ENCODE results near the gene SFXN2. TPM values are rescaled to one million over a fixed set of nuclear protein-coding genes. Genes with fewer than 3 reads are reported as not detected.

Gene SFXN2
- total RNA-seq, 1 experiment from 2014 or later = 12.9 TPM

DNA sequence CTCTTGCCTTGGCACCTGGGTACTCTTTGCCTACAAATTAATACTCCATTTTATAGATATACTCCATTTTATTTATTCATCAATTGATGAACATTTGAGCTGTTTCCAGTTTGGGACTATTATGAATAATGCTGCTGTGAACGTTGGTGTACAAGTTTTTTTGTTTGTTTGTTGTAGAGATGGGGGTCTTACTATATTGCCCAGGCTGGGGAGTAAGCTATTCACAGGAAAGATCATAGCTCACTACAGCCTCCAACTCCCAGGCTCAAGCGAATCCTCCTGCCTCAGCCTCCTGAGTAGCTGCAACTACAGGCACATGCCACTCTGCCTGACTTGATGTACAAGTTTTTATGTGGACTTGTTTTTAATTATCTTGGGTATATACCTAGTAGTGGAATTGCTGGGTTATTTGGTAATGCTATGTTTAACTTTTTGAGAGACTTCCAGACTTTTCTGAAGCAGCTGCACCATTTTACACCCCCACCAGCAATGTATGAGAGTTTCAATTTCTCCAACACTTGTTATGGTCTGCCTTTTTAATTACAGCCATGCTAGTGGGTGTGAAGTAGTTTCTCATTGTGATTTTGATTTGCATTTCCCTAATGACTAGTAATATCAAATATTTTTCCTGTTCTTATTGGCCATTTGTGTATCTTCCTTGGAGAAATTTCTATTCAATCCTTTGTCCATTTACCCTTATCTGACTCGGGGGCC is 45.2 kb downstream of the SFXN2 start:
- no peaks in the 10 kb centered on the region for H3K27me3 Mint-ChIP-seq (ENCODE audit: insufficient read depth, unreplicated experiment)
- no peak overlapping the region for H3K4me3 Mint-ChIP-seq (ENCODE audit: unreplicated experiment)
- H3K4me1 Mint-ChIP-seq (ENCODE audit: insufficient read depth, unreplicated experiment) = peaks cover 2% of the 10 kb centered on the region
- no peak overlapping the region for H3K27ac Mint-ChIP-seq (ENCODE audit: low read depth, unreplicated experiment)
- H3K9me3 Mint-ChIP-seq (ENCODE audit: unreplicated experiment) = no peaks in the 10 kb centered on the region
- ChIA-PET POLR2A (interaction anchor here (0.5 to 2.5 kb wide), 2 partner anchors 10 to 263 kb away, joined by 3 to 9 read pairs; no protein-coding TSS in a partner anchor), CTCF (interaction anchor here (1.0 kb wide), 1 partner anchor 18 kb away, joined by 3 read pairs; no protein-coding TSS in a partner anchor)
- no TSS peak for BruUV-seq (replicated peaks)
- no peak for DNase-seq (ENCODE audit: unreplicated experiment)
- intact Hi-C loops (cut with micrococcal nuclease) = no loop called here
- H3K36me3 Mint-ChIP-seq (ENCODE audit: insufficient read depth, unreplicated experiment) = peaks cover 25% of the 10 kb centered on the region
- TF ChIP-seq, protein P1, sequence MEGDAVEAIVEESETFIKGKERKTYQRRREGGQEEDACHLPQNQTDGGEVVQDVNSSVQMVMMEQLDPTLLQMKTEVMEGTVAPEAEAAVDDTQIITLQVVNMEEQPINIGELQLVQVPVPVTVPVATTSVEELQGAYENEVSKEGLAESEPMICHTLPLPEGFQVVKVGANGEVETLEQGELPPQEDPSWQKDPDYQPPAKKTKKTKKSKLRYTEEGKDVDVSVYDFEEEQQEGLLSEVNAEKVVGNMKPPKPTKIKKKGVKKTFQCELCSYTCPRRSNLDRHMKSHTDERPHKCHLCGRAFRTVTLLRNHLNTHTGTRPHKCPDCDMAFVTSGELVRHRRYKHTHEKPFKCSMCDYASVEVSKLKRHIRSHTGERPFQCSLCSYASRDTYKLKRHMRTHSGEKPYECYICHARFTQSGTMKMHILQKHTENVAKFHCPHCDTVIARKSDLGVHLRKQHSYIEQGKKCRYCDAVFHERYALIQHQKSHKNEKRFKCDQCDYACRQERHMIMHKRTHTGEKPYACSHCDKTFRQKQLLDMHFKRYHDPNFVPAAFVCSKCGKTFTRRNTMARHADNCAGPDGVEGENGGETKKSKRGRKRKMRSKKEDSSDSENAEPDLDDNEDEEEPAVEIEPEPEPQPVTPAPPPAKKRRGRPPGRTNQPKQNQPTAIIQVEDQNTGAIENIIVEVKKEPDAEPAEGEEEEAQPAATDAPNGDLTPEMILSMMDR (IDR thresholded peaks at IDR 0.05; ENCODE audit: unreplicated experiment) = no peak

DNA sequence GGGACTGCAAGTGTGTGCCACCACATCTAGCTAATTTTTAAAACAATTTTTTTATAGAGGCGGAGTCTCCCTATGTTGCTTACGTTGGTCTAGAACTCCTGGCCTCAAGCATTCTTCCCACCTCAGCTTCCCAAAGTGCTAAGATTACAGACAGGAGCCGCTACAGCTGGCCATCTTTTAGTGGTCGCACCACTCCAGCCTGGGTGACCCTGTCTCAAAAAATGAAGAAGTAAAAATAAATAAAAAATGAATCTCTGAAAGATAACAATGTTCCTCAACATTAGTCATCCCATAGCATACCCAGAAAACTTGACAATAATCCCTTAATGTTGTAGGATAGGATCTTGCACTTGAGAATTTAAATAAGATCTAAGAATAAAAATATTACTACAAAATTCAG is 47.5 kb downstream of the SFXN2 start:
- TF ChIP-seq, protein P1 (IDR thresholded peaks at IDR 0.05; ENCODE audit: unreplicated experiment) = no peak

DNA sequence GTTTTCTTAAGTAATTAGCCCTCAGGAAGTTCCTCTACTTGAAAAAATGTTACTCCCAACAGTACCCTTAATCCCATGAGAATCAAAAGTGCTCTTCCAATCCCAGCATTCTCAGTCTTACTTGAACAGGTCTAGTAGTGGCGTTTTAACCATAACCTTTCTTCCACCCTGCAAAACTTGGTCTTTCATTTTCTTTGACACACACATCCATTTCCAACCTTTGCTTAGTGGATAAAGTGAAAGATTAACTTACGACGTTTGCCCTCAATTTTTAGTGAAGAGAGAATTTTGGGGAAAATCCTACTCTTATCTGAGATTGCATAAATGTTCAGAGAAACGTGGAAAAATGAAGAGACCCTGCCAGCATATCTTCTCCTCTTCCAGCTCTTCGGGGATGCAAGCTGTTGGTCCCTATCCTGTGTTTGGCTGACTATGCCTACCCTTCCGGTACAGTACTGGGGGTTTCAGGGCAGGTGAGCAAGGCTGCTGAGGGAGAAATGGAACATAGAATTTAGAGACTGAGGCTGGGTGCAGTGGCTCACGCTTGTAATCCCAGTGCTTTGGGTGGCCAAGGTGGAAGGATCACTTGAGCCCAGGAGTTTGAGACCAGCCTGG is 48.1 kb downstream of the SFXN2 start:
- intact Hi-C loops (cut with micrococcal nuclease) = no loop called here
- ChIA-PET CTCF (interaction anchor here (0.5 to 6.9 kb wide), 4 partner anchors 9 to 109 kb away, joined by 3 to 71 read pairs (median 4); no protein-coding TSS in a partner anchor), POLR2A (interaction anchor here (0.7 to 5.7 kb wide), 5 partner anchors 8 to 341 kb away, joined by 3 to 42 read pairs (median 8); partner anchors contain the start of gene WBP1L)
- DNase-seq (ENCODE audit: unreplicated experiment) = no peak
- Mint-ChIP-seq H3K4me1 (ENCODE audit: insufficient read depth, unreplicated experiment) (peaks cover 19% of the 10 kb centered on the region), H3K27me3 (ENCODE audit: insufficient read depth, unreplicated experiment) (no peaks in the 10 kb centered on the region), H3K36me3 (ENCODE audit: insufficient read depth, unreplicated experiment) (peaks cover 27% of the 10 kb centered on the region), H3K4me3 (ENCODE audit: unreplicated experiment) (no peak overlapping the region), H3K9me3 (ENCODE audit: unreplicated experiment) (no peaks in the 10 kb centered on the region), H3K27ac (ENCODE audit: low read depth, unreplicated experiment) (no peak overlapping the region)
- TF ChIP-seq, protein P1 (IDR thresholded peaks at IDR 0.05; ENCODE audit: unreplicated experiment) = no peak
- BruUV-seq (replicated peaks) = no TSS peak

More for the DNA sequence above, 47.5 kb downstream of the SFXN2 start:
- H3K27ac Mint-ChIP-seq (ENCODE audit: low read depth, unreplicated experiment) = no peak overlapping the region
- H3K27me3 Mint-ChIP-seq (ENCODE audit: insufficient read depth, unreplicated experiment) = no peaks in the 10 kb centered on the region
- no peak overlapping the region for H3K4me3 Mint-ChIP-seq (ENCODE audit: unreplicated experiment)
- ChIA-PET CTCF (interaction anchor here (0.5 to 6.9 kb wide), 6 partner anchors 9 to 192 kb away, joined by 3 to 71 read pairs (median 4); no protein-coding TSS in a partner anchor), POLR2A (interaction anchor here (0.7 to 2.0 kb wide), 3 partner anchors 18 to 341 kb away, joined by 3 to 8 read pairs (median 6); partner anchors contain the start of gene WBP1L)
- no peaks in the 10 kb centered on the region for H3K9me3 Mint-ChIP-seq (ENCODE audit: unreplicated experiment)
- no TSS peak for BruUV-seq (replicated peaks)
- no peak for DNase-seq (ENCODE audit: unreplicated experiment)
- peaks cover 16% of the 10 kb centered on the region for H3K4me1 Mint-ChIP-seq (ENCODE audit: insufficient read depth, unreplicated experiment)
- H3K36me3 Mint-ChIP-seq (ENCODE audit: insufficient read depth, unreplicated experiment) = peaks cover 27% of the 10 kb centered on the region
- intact Hi-C loops (cut with micrococcal nuclease) = no loop called here

DNA sequence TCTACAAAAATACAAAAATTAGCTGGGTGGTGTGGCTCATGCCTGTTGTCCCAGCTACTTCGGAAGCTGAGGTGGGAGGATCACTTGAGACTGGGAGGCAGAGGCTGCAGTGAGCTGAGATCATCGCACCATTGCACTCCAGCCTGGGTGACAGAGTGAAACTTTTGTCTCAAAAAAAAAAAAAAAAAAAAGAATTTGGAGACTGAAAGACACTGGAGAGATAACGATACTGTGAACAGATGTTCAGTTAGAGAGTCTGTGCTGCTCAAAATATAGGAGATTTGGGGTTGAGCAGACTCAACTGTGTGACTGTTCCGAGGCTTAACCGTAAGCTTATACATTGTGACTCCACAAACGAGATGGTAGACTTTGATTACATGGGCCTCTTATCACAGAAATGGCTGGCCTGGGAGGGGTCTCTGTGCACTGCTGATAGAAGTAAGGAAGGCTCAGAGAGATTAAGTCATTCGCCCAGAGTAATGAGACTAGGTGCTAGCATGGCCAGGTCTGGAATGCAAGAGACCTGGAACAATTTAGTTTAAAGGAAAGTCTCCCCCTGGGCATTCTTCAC is 48.7 kb downstream of the SFXN2 start:
- H3K36me3 Mint-ChIP-seq (ENCODE audit: insufficient read depth, unreplicated experiment) = peaks cover 27% of the 10 kb centered on the region
- H3K4me1 Mint-ChIP-seq (ENCODE audit: insufficient read depth, unreplicated experiment) = peaks cover 19% of the 10 kb centered on the region
- DNase-seq (ENCODE audit: unreplicated experiment) = no peak
- no peak overlapping the region for H3K27ac Mint-ChIP-seq (ENCODE audit: low read depth, unreplicated experiment)
- TF ChIP-seq, protein P1 (IDR thresholded peaks at IDR 0.05; ENCODE audit: unreplicated experiment) = no peak
- H3K9me3 Mint-ChIP-seq (ENCODE audit: unreplicated experiment) = no peaks in the 10 kb centered on the region
- intact Hi-C loops (cut with micrococcal nuclease) = no loop called here
- ChIA-PET POLR2A (interaction anchor here (0.6 to 5.7 kb wide), 4 partner anchors 9 to 25 kb away, joined by 3 to 42 read pairs (median 16); no protein-coding TSS in a partner anchor), CTCF (interaction anchor here (6.9 kb wide), 1 partner anchor 10 kb away, joined by 71 read pairs; no protein-coding TSS in a partner anchor)
- BruUV-seq (replicated peaks) = no TSS peak
- H3K27me3 Mint-ChIP-seq (ENCODE audit: insufficient read depth, unreplicated experiment) = no peaks in the 10 kb centered on the region
- no peak overlapping the region for H3K4me3 Mint-ChIP-seq (ENCODE audit: unreplicated experiment)
